DMS114 treated with DMSO at 0.1 percent for 48 hours (cell line): ENCODE data around the gene CSNK1G3.

ENCODE experiments used
- DNase-seq: peaks from one replicate; lab custom pipeline; 2025; ENCODE audit not compliant: unreplicated experiment; lab: John Stamatoyannopoulos, UW

Gene CSNK1G3

DNA sequence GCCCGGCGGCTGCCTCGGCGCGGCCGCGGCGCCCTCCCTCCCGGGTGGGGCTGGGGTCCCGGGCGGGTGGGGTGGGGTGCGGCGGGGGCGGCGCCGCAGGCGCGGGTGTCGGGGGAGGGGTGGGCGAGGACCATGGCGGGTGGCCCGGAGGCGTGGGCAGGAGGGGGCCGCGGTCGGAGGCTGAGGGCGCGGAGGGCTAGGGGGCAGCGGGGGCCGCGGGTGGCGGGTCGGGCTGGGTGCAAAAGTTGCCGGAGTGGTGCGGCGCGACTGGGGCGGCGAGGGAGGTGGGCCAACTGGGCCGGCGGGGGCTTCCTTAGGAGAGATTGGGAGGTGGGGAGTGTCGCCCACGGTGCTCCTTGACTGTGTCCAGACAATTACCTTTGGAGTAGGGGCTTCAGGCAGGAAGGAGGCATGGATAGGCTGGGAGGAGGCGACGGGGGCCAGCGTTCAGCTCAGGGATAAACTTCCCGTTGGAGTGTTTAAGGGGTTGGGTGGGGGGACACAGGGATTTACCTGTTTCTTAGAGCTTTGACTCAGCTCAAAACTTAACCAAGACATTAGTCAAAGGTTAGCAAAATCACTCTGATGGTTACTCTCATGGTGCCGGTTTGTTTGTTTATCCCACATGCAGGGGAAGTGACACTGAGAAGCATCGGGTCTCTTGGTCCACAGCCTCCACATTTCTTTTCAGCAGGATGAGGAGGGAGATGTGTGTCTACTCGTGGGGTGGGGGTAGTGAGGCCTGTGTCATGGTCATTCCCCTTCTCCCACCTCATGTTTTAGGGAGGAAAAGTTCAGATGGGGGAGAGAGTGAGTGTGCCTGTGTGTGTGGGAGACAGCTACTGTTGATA lies 859 bp downstream of the CSNK1G3 start:
- DNase-seq = no peak

DNA sequence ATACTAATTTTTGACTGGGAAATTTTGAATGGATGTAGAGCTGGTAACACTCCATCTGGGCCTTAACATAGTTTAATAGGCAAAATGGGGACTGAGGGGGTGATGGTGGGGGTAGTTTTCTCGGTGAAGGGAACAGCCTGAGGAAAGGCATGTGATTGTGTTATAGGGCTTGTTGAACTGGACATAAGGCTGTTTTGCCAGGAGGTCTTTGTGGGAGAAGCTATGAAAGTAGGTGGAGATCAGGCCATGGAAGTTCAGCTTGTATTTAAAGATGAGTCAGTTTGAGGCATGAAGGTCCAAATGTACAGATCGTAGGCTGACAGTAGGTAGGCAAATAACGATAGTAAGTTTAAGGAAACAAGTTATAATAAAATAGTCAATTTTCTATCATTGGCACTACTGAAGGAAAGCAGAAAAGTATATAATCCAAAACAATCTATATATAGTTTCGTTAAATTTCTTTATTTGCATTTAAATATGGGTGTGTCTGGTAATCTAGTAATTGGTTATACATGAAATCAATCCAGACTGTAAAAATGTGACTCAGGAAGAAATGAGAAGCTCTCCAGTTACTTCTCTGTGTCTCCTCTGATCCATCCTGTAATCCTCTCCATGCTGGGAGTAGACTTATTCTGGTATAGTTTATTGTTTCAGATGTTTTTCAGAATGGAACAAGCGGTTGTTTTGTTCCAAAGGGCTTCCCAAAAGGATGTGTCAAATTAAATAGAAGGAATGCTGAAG lies 2.8 kb downstream of the CSNK1G3 start:
- DNase-seq = no peak

DNA sequence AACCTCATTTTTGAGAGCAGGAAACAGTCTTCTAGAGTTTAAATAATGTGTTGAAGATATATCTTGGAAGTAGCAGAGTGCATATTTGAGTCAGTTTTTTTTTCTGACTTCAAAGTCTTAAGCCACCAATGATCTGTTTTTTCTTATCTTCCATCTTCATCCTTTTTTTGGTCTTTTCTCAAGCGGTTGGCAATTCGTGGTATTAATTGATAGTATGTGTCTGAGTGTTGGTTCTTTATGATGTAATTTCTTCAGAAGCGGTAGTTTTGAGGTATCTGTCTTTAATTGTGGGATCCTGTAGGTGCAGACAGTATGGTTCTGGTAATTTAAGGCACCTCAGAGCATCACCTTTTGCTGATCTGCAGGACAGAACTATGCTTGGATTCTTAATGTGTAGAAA lies 3.9 kb downstream of the CSNK1G3 start:
- no peak for DNase-seq

DNA sequence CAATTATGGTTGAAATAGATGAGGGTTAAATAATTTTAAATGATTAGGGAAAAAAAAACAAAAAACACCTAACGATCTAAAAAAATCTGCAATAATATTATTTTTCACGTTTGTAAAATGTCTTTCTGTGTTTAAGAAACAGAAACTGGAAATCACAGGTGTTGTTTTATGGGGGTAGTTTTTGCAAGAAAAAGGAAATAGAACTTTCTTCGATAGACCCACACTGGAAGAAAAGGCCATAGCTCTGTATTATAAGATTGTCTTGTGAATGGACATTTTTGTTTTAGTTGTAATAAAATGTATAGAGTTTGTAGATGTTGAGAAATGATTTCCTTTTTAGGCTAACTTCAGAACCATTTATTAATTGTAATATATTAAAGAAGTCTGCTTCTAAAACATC lies 5.5 kb downstream of the CSNK1G3 start:
- DNase-seq = no peak

DNA sequence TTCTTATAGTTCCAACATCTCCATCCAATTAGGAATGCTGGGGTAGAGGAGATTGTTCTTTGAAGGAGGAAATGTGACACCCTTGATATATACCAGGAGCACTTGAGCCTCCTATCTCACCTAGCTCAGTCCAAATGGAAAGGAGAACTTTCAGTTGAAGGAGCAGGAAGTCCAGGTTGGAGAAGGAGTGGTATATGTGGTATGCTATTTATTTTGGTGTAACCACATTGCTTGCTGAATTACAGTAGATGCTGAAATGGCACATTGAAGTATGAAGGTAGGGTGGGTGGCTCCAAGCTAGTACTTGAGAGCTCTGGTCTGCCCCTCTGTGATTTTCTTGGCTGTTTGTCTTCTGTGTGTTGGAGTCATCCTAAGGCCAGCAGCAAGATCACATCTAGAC lies 6.1 kb downstream of the CSNK1G3 start:
- no peak for DNase-seq

DNA sequence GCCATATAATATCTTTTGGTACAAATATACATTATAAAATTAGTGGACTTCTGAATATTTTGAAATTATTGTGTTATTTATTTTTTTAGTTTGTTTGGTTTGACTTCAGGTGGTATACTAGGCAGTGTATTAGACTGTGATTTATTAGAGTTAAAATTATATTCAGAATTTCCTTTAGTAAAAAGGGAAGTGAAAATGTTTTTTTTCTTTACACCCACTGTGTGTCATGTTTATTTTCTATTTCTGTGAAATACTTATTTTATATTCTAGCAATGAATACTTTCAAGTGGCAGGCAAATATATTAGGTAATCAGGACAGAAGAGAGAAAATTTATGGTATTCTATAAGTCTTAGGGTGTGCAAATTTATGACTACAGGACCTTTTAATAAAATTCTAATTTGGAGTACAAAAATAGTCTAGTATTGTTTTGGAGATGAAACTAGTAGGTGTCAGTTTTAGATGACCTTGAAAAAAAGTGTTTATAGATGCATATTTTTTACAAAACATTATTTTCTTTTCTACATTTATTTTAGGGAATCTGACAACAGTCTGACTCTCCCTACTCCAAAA lies 8.8 kb downstream of the CSNK1G3 start:
- DNase-seq = no peak

DNA sequence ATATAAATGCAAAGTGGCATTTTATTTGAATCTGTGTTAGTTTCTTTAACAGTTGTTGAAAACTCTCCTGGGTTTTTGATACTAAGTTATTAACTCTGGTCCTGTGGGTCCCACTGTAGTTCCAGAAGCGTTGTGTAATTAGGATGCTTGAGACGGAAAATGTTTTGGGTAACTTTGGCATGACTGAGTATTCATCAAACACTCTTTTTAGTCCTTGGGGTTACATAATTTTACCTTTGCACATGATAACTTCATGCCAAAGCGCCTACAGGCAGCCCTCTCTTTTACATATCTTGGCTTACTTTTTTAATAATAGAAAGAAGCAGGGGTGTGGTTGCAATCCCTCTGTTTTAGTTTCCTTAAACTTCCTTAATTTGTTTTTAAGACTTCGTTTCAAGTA lies 12.2 kb downstream of the CSNK1G3 start:
- no peak for DNase-seq

DNA sequence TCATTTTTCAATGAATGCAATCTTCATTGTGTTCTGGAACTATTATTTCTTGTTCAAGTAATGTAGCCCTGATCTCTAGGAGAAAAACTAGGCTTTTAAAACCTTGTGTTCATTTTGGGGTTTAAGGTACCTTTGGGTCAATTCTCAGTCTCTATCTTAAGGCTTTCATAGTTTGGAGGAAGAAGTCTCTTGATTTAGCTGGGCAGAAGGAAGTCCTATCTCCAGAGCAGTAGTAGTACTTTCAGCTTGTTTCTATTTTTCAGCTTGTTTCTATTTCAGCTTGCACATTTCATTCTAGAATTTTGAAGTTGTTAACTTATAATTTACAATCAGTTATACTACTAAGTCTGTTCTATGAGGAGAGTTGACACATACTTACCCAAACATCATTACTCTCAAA lies 15.2 kb downstream of the CSNK1G3 start:
- no peak for DNase-seq

DNA sequence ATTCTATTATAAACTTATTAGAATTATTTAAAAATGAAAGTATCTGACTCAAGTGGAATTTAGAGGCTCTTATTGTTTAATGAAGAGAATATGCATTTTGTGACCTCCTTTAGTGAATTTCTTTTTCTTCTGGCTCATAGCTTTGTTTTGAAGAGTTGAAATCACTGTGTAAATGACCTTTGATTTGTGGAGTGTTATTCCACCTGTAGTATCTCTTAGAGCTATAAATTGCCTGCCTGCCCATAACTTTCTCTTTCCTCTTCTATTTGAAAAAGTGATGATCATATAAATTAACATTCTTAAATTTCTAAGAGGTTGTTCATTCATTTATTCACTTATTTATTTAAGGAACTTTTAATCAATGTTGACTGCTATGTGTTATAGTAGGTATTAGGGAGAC lies 16.1 kb downstream of the CSNK1G3 start:
- DNase-seq = no peak

DNA sequence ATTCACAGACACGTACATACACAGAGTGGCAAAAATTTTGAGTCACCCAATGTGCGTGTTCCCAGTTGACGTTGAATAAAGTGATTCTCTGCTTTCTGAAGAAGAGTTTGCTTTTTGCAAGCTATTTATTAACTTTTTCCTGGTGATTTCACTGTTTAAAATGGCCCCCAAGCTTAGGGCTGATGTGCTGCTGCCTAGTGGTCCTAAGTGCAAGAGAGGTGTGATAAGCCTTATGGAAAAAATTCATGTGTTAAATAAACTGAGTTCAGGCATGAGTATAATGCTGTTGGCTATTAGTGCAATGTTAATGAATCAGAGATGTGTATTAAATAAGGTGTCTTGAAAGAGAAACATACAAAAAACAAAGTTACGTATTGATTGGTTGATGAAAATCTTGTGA lies 16.9 kb downstream of the CSNK1G3 start:
- DNase-seq = no peak

DNA sequence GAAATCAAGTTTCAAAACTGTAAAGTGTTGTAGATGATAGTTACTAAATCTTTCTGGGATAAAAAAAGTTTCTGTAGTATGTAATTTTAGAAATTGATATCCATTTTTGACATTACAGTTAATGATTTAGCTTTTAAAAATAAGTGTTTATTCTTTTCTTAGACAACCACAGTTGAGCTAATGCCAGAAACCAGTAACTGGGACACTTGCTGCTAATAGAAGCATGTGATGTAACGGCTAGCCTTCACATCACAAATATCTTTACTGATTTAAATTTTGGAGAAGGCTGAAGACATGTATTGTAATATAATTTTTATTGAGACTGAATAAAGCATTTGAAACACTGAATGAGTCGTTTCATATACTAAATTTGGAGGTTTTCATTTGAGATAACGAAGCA lies 18.8 kb downstream of the CSNK1G3 start:
- DNase-seq = no peak

DNA sequence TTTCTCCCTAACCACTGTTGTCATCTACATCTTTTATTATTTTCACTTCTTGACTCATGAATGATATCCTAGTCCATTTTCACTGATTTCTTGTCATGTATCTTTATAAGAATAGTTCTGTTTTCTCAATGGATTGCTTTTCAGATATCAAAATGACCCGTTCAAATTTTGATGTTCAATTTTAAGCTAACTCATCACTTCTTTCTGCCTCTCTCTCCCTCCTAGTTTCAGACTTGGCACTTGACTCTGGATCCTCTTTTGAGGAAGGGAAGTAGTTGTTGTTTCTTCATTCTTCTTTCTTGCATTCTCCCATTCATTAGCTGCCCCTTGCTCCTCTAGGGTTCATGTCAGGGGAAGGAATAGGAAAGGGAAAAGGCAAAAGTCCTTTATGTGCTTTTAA lies 23.7 kb downstream of the CSNK1G3 start:
- DNase-seq = no peak

DNA sequence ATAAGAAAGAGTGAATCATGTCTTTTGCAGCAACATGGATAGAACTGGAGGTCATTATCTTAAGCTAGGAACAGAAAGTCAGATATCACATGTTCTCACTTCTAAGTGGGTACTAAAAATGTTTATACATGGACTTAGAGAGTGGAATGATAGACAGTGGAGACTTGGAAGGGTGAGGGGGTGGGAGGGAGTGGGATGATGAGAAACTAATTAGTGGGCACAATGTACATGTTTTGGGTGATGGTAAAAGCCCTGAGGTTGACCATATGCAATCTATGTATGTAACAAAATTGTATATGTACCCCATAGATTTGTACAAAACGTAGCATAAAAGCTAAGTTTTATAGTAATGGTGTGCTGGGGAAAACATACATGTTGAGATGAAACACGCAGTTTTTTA lies 25.3 kb downstream of the CSNK1G3 start:
- no peak for DNase-seq

DNA sequence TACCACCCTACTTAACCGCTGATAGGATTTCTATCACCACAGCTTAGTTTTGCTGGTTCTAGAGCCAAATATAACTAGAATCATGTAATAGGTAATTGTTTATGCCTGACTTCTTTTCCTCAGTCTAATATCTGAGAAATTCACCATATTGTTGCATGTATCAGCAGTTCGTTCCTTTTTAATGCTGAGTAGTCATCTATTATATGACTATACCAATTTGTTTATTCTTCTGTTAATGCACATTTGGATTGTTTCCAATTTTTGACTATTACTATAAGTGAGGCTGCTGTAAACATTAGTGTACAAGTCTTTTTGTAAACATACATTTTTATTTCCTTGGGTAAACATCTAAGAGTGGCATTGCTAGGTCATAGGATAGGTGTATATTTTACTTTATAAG lies 25.9 kb downstream of the CSNK1G3 start:
- no peak for DNase-seq

DNA sequence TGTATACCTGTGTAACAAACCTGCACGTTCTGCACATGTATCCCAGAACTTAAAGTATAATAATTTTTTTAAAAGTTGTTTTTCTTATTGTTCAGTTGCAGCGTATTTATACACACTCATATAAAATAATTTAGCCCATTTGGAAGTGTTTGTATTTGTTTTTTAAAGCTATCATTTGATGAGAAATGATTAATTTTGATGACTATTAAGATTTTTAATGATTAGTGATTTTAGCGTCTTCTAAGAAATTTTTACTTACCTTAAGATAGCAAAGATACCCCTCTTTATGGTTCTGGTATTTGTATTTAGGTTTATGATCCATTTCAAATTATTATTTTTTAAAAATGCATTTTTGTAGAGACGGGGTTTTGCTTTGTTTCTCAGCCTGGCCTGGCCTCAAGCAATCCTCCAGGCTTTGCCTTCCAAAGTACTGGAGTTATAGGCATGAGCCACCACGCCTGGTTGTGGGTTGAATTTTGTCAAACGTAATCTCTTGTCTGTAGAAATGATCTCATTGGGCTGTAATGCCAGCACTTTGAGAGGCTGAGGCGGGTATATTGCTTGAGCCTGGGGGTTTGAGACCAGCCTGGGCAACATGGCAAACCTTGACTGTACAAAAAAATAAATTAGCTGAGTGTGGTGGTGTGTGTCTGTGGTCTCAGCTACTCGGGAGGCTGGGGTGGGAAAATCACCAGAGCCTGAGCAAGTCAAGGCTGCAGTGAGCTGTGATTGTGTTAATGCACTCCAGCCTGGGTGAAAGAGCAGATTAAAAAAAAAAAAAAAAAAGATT lies 26.9 kb downstream of the CSNK1G3 start:
- DNase-seq = no peak

DNA sequence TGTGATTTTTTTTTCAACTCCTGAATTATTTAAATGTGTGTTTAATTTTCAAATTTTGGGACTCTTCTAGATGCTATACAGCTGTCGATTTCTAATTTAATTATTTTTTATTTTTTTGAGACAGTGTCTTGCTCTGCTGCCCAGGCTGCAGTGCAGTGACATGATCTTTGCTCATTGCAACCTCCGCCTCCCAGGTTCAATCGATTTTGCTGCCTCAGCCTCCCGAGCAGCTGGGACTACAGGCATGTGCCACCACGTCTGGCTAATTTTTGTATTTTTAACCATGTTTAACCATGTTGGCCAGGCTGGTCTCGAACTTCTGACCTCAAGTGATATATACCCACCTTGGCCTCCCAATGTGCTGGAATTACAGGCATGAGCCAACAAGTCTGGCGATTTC lies 28.6 kb downstream of the CSNK1G3 start:
- no peak for DNase-seq

DNA sequence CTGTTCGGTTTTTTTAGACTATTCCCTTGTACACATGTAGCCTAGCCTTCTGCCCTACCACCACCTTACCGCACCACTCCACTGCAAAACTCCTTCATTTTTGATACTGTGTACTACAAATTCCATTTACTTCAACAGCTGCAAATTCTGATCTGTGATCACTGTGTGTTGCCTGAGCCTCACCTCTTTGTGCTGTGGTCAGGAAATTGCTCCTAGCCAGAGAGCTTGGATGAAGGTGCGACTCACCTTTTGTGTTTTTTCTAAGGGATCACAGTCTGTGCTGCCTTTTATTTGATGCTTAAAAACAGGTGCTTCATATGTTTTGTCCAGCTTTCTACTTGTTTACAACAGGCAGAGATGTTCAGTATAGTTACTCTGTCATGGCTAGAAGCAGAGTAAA lies 31.5 kb downstream of the CSNK1G3 start:
- no peak for DNase-seq

DNA sequence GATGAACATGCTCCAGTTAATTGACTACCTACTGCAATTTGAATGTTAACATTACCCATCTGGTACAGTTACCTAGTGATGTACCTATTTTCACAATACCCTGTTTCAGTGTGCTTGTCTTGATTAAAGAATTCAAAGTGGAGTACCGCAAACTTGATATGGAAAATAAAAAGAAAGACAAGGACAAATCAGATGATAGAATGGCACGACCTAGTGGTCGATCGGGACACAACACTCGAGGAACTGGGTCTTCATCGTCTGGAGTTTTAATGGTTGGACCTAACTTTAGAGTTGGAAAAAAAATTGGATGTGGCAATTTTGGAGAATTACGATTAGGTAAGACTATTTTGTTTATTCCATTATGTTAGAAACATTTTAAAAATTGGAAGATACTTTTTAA lies 33.5 kb downstream of the CSNK1G3 start:
- DNase-seq = no peak

DNA sequence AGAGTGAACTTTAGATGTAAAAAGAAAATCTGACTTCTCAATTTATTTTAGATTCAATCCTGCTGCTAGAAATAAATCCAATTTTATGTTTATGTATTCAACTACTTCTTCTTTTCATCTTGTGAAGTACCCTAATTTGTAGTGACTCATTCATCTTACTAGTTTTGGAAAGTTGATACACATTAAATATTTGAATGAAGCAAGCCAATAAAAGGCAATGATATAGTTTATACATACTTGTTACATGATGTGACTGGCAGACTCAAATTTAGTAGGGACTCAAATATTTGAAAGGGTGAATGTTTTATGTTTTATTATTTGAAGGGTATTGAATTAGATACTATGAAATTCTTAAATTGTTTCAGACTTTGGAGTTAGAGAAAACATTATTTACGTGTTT lies 34.7 kb downstream of the CSNK1G3 start:
- no peak for DNase-seq

DNA sequence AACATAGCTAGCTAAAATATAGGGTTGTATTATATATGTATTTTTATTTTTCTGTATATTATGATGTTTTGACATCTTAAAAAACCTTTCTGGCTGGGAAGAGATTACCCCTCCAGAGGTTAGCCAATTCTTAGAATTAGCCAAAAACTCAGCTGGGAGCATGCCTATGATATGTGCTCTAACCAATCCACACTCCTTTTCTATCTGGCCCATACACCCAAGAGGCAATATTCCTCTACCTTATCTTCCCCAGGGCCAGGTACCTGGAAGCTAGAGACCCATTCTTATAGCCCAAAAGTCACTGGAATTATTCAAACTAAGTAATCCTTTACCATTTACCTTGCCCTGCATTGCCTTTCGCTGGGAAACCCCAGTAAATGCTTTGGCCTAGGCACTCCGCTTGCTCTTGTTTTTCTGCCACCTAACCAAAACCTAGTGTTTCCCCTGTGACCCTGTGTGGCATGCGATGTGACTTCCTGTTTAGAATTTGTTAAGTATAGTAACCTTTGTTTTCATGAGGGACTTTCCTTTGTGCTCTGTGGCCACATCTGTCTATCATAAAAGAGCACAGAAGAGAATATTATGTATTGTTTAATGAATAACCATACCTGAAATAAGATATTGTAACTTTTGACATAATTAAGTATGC lies 37.4 kb downstream of the CSNK1G3 start:
- DNase-seq = no peak

DNA sequence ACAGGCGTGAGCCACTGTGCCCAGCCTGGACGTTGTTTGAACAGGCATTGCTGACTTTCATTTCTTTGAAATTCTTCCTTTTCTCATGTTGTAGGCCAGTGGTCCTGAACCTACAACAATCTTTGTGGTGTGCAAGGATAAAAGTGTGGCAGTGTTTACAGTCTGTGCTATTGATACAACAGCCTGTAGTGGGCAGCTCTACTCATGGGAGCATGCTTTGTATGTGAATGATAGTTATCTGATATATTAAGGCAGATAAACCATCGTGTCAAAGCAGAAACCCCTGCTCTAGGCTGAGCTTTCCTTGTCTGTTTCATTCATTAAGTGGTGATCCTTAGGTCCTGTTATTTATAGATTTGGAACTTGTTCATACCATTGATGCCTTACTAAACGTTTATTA lies 42.6 kb downstream of the CSNK1G3 start:
- no peak for DNase-seq
